GM19395 (cell line): ENCODE results near the gene SOX6.

Experiments
- ATAC-seq: cut with Tn5 transposase; IDR thresholded peaks from one replicate; pipeline ENCODE4 v1.9.1; 2021; ENCODE audit warnings: mild to moderate bottlenecking, moderate library complexity; ENCODE audit not compliant: unreplicated experiment

The SOX6 gene

GRCh38 chr11:16278979-16279378 lies 77.4 kb downstream of the SOX6 start:
- ATAC-seq: no peak

- no peak for ATAC-seq
Measured at GRCh38 chr11:16278273-16278672, 78.1 kb downstream of the SOX6 start.

DNA sequence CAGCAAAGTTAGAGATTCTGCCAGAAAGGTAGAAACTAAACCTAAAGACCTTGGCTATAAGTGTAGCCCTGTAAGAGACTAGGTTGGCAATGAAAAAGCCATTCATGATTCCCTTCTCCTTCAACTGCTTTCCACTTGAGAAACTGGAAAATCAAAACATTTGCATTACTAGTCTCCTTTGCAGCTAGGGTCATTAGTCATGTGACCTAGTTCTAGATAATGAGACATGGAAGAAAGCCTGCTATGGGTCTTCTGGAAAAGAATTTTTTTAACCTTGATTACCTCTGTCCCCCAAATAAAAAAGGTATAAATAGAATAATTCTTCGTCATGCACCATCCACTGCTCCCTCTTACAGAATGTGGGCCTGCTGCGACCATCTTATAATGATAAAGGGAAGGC lies 80.1 kb downstream of the SOX6 start:
- no peak for ATAC-seq

DNA sequence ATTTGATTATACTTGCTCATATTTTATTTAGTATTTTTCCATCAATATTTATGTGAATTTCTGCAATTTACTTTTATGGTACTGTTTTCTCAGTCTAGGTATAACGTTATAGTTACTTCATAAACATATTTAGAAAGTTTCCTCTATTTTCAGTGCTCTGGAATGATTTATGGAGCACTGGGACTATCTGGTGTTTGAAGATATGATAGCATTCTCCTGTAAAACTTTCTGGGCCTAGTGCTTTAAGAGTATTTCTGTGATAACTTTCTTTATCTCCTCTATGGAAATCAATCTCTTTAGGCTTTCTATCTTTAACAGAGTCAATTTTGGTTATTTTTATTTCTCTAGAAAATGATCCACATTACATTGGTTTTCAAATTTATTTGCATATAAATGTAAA lies 85.1 kb downstream of the SOX6 start:
- ATAC-seq: no peak

GRCh38 chr11:16266021-16266420 lies 90.3 kb downstream of the SOX6 start:
- ATAC-seq: no peak

DNA sequence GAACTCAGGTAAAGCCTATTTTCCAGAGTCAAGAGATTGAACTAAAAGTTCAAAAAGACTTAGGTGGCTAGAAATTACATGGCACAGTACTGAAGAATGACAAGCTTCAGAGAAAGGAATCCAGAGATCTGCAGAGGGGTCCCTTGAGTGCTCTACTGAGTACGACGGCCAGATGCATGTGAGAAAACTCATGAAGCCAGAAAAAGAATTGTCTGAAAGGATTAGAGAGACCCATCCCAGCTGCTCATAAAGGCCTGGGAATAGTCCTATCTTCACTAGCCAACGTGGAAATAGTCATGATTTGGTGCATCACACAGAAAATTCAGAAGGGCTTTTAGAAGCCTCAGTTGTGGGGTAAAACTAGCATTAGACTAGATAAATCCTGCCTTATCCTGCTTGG lies 91.3 kb downstream of the SOX6 start:
- no peak for ATAC-seq

GRCh38 chr11:16262645-16262955 lies 93.7 kb downstream of the SOX6 start:
- ATAC-seq: no peak

DNA sequence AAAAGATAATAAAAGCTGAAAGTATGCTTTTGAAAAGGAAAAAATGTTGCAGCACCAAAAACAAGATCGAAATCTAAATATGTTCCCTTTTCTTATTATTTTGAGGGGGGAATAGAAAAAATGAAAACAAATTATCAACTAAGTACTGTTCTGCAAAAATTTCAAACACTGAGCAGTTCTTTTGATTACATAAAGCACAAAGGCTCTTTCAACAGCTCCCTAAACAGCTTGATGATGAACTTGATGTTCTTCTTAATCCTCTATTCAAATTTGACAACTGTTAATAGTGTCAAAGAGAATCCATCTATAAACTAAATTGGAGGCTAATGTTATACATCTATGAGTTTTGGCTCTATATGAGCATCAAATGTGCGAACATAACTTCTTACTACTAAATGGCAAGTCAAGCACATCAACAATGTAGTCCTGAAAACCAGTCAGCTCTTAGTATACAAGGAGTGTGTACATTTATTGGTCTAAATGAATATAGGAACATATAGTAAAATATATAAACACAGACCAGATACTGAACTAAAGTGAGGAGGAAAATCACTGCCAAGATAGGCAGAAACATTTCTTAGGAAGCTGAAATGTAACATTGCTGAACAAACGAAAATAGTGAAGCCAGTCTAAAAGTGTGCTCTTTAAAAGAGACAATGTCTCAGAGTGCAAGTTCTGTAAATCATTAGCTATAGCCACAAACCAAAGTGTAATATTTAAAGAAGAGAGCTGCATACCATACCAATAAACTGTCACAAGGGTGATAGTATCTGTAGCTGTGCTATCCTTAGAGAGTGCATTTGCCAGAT lies 94.3 kb downstream of the SOX6 start:
- peak; percentile 93 for ATAC-seq

- ATAC-seq: no peak
Measured at GRCh38 chr11:16252373-16252772, 104.0 kb downstream of the SOX6 start.

- no peak for ATAC-seq
Measured at GRCh38 chr11:16248248-16248647, 108.1 kb downstream of the SOX6 start.

- peak; percentile 96 for ATAC-seq
Measured at GRCh38 chr11:16242806-16243205, 113.5 kb downstream of the SOX6 start.

DNA sequence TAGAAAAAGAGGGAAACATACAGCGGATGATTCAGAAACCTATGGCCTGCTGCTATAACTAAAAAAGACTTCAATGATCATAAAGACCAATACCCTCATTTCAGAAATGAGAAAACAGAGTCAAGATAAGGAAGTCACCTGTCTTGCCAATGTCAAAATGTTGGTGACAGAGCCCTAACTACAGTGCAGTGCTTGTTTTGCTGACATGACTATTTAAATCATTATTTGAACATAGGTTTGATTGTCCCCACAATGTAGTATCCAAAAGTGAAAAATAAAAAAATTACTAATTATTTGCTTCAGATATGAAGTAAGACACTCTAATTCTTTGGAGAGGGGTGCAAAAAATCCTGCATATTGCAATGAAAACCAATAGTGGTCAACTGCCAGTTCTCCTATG lies 115.7 kb downstream of the SOX6 start:
- no peak for ATAC-seq

DNA sequence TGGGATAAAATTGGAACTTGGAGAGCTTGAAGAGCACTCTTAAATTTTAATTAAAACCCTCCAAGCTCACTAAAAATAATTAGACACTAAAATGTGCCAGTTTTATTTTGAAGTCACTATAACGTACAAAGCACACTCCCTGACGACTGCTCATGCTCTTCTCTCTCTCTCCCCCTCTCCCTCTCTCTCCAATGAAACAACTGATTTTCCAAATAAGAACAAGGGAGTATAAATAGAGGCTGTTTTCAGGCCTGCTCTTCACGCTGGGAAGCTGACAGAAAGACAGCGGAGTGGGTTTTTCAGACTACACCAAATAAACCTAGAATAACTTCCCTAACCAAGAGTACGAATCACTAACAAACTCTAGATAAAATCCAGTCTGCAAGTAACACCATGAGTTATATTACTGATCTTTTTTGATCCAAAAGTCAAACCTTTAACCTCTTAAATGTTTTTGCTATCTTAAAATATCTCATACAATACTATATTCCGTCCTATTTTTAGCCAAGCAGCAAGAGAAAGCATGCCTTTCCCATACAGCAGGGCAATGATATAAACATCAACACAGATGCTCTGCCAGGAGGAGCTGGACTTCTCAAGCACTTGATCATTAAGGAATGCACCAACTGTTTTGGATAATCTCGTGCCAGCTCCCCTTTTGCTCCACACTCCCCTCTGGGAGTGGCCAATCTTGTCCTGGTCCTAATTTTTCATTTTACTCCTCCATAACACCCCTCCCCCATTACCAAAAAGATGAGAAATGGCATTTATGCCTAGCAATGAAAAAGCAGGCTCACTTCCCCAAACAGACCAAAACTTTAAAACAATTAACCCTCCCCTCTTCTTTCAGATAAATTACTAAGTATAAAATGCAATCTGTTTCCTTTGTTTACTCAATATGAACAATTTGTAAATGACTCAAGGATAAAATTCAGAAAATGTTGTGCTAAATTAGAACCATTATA lies 116.9 kb downstream of the SOX6 start:
- ATAC-seq: no peak

- no peak for ATAC-seq
Measured at GRCh38 chr11:16226245-16226644, 130.1 kb downstream of the SOX6 start.

DNA sequence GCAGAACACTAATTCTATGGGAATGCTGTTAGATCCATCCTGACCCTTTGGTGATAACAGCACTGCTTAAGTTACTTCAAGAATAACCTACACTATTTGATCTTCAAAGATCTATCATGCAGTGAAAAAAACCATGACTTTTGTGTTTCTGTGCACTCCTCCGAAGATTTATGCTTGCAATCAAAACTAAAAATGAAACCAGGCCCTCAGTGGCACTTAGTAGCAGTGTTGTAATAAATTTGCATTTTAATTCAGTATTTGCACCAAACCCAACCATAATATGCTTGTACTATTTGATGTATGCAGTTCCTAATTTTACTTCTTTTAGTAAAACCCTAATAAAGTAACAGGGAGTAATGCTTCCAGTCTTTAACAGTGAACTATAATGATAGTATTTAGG lies 130.7 kb downstream of the SOX6 start:
- ATAC-seq: no peak

DNA sequence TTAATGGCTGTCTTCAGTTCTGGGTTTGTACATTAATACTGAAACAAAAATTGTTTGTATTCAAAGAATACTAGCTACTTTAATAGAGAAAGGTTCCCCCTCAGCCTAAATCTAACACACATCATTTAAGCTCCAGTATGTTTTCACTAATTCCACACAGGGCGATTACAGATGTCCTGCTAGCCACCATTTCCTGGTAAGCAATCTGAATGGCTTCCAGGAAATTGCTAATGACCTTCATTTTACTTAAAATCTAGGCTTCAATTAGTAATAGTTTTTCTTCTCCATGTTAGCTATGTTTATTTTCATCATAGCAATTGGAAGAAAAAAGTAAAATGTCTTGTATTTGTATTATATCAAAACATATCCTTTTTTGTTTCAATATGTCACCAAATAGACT lies 132.8 kb downstream of the SOX6 start:
- no peak for ATAC-seq

GRCh38 chr11:16217631-16218030 lies 138.7 kb downstream of the SOX6 start:
- no peak for ATAC-seq

DNA sequence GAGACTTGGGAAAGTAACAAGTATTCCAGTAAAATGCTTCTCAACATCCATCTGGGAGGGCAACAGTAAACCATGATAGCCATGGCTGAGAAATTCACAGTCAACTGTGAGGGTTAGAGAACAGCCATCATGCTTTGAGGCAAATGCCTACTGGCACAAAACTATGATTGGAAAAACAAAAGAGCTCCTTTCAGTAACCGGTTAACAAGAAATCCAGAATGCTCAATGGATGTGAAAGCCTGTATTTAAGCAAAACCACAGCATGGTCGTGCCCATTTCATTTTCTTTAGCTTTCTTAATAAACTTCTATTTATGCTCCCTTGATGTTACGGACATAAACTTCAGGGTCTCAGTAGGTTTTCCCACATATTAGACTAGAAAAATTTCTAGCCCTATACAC lies 139.5 kb downstream of the SOX6 start:
- no peak for ATAC-seq

DNA sequence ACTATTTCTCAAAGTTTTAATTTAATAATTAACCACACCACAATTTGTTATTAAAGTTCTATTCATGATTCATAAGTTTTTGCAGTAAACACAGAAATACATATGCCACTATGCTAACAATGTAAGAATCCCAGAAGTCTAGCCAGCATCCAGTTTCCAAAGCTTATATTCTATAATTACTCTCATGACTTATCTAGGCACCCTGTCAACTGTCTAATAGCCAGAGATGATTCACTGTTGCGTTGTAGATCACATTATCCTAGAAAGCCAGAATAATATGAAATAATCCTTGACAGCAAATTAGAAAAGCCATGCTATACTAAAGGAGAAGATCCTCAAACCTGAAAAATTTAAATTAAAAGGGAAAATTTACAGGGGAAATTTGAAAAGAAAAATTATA lies 141.0 kb downstream of the SOX6 start:
- no peak for ATAC-seq

DNA sequence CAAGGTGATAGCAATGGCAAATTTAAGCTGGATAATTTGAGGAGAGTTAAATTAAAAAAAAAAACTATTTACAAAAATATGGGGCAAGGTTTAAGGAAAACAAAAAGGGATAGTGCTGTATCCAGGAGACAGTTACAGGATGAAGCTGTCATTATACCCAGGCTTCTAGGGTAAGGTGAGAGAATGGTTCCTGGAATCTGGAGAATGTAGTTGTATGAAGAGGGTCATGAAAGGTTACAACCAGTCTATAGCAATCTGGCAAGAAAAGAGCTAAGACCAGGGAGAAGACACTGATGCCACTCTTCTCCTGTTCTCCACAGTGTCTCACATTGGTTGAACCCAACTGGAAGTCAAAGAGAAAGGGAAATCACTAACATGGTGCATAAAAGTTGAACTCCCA lies 144.9 kb downstream of the SOX6 start:
- ATAC-seq: no peak

DNA sequence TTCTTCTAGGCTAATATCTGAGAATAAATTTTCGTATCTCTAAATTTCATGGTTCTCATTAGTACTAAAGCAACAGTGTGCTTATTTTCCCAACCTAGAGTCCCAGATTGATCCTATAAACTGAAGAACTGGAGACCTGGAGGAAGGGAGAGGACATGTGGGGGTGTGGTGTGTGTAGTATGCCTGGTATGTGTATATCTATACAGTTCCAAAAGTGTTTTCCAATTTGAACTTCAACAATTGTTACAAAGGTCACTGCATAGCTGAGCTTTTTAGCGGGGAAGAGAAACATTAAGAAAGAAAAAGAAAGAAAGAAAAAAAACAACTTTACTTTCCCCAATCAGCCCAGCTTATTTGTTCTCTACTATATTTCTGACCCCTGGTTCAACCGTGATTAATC lies 152.1 kb downstream of the SOX6 start:
- ATAC-seq: no peak

DNA sequence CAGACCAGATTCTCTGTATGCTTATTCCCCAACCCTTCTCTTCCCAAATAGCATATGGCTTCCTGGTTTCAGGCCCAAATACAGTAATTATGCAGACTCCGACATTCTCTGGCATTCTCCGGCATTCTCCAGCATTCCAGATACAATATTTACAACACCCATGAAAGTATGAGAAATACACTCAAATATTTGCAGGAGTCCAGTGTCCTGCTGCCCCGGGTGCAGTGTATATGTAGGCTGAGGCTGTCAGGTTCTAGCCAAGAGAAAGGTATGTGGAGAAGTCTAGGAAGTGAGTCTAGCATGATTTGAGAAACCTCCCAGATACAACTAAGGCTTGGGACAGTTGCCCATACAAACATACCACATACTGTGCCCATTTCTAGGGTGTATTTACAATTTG lies 160.7 kb downstream of the SOX6 start:
- no peak for ATAC-seq
